Transverse colon (tissue), 4 donors: ENCODE measurements around the gene DDX51.

Experiments used
- CTCF ChIP-seq, 5 experiments: fragments of 200-600 bp in 3 of 5; fragments of 450-650 bp in 2 of 5; sonication (generic) in 3 of 5; IDR thresholded peaks; 1 replicate in 2 of 5; 2 replicates in 3 of 5; pipeline ENCODE4 v1.5.1; 2016 to 2017; ENCODE audit warnings: antibody characterized with exemption in 5 of 5, inconsistent platforms in 3 of 5, mild to moderate bottlenecking in 2 of 5, moderate library complexity in 1 of 5
- EP300 ChIP-seq: sonication (generic); formaldehyde crosslinking; IDR thresholded peaks from one replicate; pipeline ENCODE4 v1.6.1; 2017; ENCODE audit warnings: antibody characterized with exemption, low read depth
- POLR2A ChIP-seq: fragments of 450-650 bp; IDR thresholded peaks from one replicate; pipeline ENCODE4 v1.6.1; 2016; ENCODE audit warnings: antibody characterized with exemption, mild to moderate bottlenecking, moderate library complexity
- POLR2AphosphoS5 ChIP-seq, 3 donors: sonication (generic); formaldehyde crosslinking; IDR thresholded peaks; one replicate each; pipeline ENCODE4 v1.6.1; 2016; ENCODE audit warnings: antibody characterized with exemption in 3 of 3

GRCh38 chr12:132186208-132186856, 42.2 kb upstream of the DDX51 start:
- TF ChIP-seq POLR2A (no peak), CTCF (IDR thresholded peaks at IDR 0.05) (no peak), EP300 (no peak), POLR2AphosphoS5 (IDR thresholded peaks at IDR 0.05) (no peak)
